Panc1 (cell line): ENCODE measurements around the gene GALNT15. TPM values are rescaled to one million over a fixed set of nuclear protein-coding genes. Genes with fewer than 3 reads are reported as not detected.

ENCODE experiments used
- ATAC-seq: fragments of 200-7000 bp; cut with Tn5 transposase; 2 replicates; pipeline ENCODE4 v1.9.1; 2020; ENCODE audit warnings: mild to moderate bottlenecking, moderate library complexity
- BruUV-seq: library from RNA; stranded (reverse); fragments of 400-500 nt; replicated peaks from 2 replicates; lab custom pipeline; 2021; lab: Mats Ljungman, UMichigan
- CTCF ChIA-PET: fragments of 300-600 bp; sonication (Branson Sonifier 250); formaldehyde crosslinking; loops from one replicate; lab custom pipeline; 2022; ENCODE audit warnings: antibody characterized with exemption; lab: Charles Lee
- POLR2A ChIA-PET: fragments of 300-600 bp; sonication (Branson Sonifier 250); formaldehyde crosslinking; loops from one replicate; lab custom pipeline; 2022; ENCODE audit warnings: antibody characterized with exemption; lab: Charles Lee
- DNase-seq: peaks from one replicate; pipeline ENCODE4 v3.0.0-alpha.2; 2010; ENCODE audit warnings: low read depth, low spot score
- H3K27ac ChIP-seq: 2 replicates; pipeline ENCODE4 v1.5.1; 2011; ENCODE audit warnings: mild to moderate bottlenecking, low read length, inconsistent platforms
- H3K27me3 ChIP-seq: fragments of 200-500 bp; sonication (Bioruptor generic); 2 replicates; pipeline ENCODE4 v1.6.0; 2014; ENCODE audit warnings: low read length, inconsistent platforms; ENCODE audit not compliant: control insufficient read depth, insufficient read depth
- H3K36me3 ChIP-seq: fragments of 200-500 bp; sonication (Bioruptor generic); 2 replicates; pipeline ENCODE4 v1.5.1; 2014; ENCODE audit warnings: inconsistent platforms, mild to moderate bottlenecking, low read length, moderate library complexity; ENCODE audit not compliant: control insufficient read depth, insufficient read depth
- H3K4me1 ChIP-seq: 2 replicates; pipeline ENCODE4 v1.5.1; 2011; ENCODE audit warnings: inconsistent platforms, mild to moderate bottlenecking, low read length, moderate library complexity; ENCODE audit not compliant: control insufficient read depth, insufficient read depth
- H3K4me3 ChIP-seq, 2 experiments: 2 replicates each; pipeline ENCODE4 v1.5.1; 2011 to 2012; ENCODE audit warnings: low read depth in 2 of 2, low read length in 2 of 2, mild to moderate bottlenecking in 2 of 2, inconsistent platforms in 1 of 2, moderate library complexity in 1 of 2
- H3K9me3 ChIP-seq: fragments of 200-500 bp; sonication (Bioruptor generic); 2 replicates; pipeline ENCODE4 v1.5.1; 2014; ENCODE audit warnings: low read depth, mild to moderate bottlenecking, inconsistent platforms, low read length, moderate library complexity; ENCODE audit not compliant: control insufficient read depth, insufficient read depth
- POLR2AphosphoS5 ChIP-seq: IDR thresholded peaks from 2 replicates; pipeline ENCODE4 v1.6.1; 2012; ENCODE audit warnings: mild to moderate bottlenecking, low read depth, low read length, moderate library complexity
- SIN3A ChIP-seq: IDR thresholded peaks from 2 replicates; pipeline ENCODE4 v1.6.1; 2012; ENCODE audit warnings: low read depth, mild to moderate bottlenecking, low read length, moderate library complexity, borderline replicate concordance; ENCODE audit not compliant: insufficient read depth
- TCF7L2 ChIP-seq: IDR thresholded peaks from 2 replicates; pipeline ENCODE4 v1.6.1; 2011; ENCODE audit warnings: mild to moderate bottlenecking, low read depth, low read length, inconsistent platforms
- in situ Hi-C: cut with HindIII; loops from 2 replicates; pipeline ENCODE4 v1.10.0; 2016; ENCODE audit warnings: low sequenced_read_pairs, low pct_unique_long_range_greater_than_20kb
- intact Hi-C: fragments of 100-400 bp; cut with micrococcal nuclease; formaldehyde crosslinking; loops from one replicate; pipeline ENCODE4 v1.10.0; 2022; ENCODE audit not compliant: unreplicated experiment
- total RNA-seq: library from RNA; stranded (reverse); gene quantifications from one replicate; pipeline ENCODE4 v1.2.1, GENCODE V29; 2021; ENCODE audit not compliant: unreplicated experiment
- TF ChIP-seq, protein P1 (sequence below): fragments of 450-650 bp; IDR thresholded peaks from 2 replicates; pipeline ENCODE4 v1.5.1; 2017; ENCODE audit warnings: mild to moderate bottlenecking
- TF ChIP-seq, protein P2 (sequence below), 2 experiments: IDR thresholded peaks; 2 replicates each; pipeline ENCODE4 v1.6.1; 2011 to 2012; ENCODE audit warnings: low read depth in 2 of 2, control low read depth in 1 of 2, low read length in 1 of 2, mild to moderate bottlenecking in 1 of 2, moderate library complexity in 1 of 2; ENCODE audit not compliant: insufficient read depth in 1 of 2

The GALNT15 gene
- total RNA-seq, 1 experiment from 2014 or later: 0.10 TPM

DNA sequence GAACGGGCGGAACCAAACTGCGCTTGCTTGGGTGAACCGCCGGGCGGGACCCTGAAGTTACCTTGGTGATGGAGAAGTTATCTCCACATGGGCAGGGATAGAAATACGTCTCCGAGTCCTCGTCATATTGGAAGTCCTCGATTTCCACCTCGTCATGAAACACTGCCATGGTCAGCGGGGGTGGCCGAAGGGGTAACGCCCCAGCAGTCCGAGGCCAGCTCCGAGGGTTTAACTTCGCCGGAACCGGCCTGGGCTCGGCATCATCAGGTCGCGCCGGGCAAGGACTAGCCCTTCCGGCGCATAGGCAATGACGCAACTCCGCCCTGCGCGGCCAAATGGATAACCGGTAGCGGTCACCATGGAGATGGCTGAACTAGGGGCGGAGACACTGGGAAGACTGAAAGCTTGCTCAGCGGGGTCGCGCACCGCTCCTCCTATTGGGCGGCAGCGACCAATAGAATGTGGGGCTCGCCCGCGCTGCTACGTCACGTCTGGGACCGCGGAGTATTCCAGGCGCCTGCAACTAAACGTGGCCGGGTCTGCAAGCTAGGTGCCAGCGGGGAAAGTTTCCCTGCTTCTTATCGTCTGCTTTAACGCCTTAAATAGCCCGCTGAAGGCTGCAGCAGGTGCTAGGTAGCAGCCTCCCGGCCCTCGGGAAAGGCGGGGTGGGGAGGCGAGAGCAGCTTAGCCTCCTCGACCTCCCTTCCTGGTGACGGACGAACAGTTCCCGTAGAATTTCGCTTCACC is 90.4 kb downstream of the GALNT15 start, which contains the start of the genes DPH3 and OXNAD1:
DPH3 (minus strand) TSS at position 236 of the 747 bp plus-strand sequence; CDS start at position 169, 67 bp downstream.
OXNAD1 (plus strand) TSS at position 505 of the 747 bp plus-strand sequence. CDS start 5,741 bp downstream, outside the sequence.
- H3K27me3 ChIP-seq: no peaks in the 10 kb centered on the region
- BruUV-seq: no TSS peak
- peaks cover 9% of the 10 kb centered on the region; the same call in 1 of the 2 replicates for H3K4me1 ChIP-seq
- H3K27ac ChIP-seq: peak within 1 kb of the TSS; percentile 90
- ATAC-seq (peak; percentile 100), DNase-seq (peak; percentile 95)
- CTCF ChIA-PET: interaction anchor here (0.6 kb wide), 1 partner anchor 1019 kb away, joined by 4 read pairs; no protein-coding TSS in a partner anchor
- POLR2A ChIA-PET: interaction anchor here (0.5 to 0.8 kb wide), 5 partner anchors 17 to 206 kb away, joined by 3 to 12 read pairs (median 3); no protein-coding TSS in a partner anchor
- TF ChIP-seq POLR2AphosphoS5 (peak; percentile 74), TCF7L2 (no peak), SIN3A (peak; percentile 64; the same call in 1 of the 2 replicates)
- TF ChIP-seq, protein P1, sequence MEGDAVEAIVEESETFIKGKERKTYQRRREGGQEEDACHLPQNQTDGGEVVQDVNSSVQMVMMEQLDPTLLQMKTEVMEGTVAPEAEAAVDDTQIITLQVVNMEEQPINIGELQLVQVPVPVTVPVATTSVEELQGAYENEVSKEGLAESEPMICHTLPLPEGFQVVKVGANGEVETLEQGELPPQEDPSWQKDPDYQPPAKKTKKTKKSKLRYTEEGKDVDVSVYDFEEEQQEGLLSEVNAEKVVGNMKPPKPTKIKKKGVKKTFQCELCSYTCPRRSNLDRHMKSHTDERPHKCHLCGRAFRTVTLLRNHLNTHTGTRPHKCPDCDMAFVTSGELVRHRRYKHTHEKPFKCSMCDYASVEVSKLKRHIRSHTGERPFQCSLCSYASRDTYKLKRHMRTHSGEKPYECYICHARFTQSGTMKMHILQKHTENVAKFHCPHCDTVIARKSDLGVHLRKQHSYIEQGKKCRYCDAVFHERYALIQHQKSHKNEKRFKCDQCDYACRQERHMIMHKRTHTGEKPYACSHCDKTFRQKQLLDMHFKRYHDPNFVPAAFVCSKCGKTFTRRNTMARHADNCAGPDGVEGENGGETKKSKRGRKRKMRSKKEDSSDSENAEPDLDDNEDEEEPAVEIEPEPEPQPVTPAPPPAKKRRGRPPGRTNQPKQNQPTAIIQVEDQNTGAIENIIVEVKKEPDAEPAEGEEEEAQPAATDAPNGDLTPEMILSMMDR: no peak
- TF ChIP-seq, protein P2, sequence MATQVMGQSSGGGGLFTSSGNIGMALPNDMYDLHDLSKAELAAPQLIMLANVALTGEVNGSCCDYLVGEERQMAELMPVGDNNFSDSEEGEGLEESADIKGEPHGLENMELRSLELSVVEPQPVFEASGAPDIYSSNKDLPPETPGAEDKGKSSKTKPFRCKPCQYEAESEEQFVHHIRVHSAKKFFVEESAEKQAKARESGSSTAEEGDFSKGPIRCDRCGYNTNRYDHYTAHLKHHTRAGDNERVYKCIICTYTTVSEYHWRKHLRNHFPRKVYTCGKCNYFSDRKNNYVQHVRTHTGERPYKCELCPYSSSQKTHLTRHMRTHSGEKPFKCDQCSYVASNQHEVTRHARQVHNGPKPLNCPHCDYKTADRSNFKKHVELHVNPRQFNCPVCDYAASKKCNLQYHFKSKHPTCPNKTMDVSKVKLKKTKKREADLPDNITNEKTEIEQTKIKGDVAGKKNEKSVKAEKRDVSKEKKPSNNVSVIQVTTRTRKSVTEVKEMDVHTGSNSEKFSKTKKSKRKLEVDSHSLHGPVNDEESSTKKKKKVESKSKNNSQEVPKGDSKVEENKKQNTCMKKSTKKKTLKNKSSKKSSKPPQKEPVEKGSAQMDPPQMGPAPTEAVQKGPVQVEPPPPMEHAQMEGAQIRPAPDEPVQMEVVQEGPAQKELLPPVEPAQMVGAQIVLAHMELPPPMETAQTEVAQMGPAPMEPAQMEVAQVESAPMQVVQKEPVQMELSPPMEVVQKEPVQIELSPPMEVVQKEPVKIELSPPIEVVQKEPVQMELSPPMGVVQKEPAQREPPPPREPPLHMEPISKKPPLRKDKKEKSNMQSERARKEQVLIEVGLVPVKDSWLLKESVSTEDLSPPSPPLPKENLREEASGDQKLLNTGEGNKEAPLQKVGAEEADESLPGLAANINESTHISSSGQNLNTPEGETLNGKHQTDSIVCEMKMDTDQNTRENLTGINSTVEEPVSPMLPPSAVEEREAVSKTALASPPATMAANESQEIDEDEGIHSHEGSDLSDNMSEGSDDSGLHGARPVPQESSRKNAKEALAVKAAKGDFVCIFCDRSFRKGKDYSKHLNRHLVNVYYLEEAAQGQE (IDR thresholded peaks at IDR 0.05; ENCODE audit: insufficient read depth in 1 of 2, low read depth in 2 of 2, low read length in 1 of 2): no peak
- in situ Hi-C loops: no loop called here
- peak within 1 kb of the TSS; percentile 99 for H3K4me3 ChIP-seq
- intact Hi-C loops: loop anchor here (5.0 kb wide), 1 partner anchor 287 kb away; no protein-coding TSS in a partner anchor
- H3K36me3 ChIP-seq: peaks cover 13% of the 10 kb centered on the region
- no peaks in the 10 kb centered on the region for H3K9me3 ChIP-seq

DNA sequence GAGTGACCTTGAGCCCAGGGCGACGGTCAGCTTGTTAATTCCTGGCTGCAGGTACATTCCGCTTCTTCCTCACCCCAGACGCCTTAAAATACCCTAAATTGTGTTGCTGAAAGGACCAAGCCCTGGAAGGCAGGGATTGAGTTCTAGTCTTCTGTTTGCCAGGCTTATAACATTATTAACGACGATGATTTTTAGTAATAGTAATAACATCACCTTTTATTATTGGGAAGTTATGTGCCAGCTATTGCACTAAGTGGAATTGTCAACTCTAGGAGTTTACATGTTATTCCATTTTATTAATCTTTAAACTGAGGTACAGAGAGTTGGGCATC is 90.9 kb downstream of the GALNT15 start:
- peaks cover 9% of the 10 kb centered on the region; the same call in 1 of the 2 replicates for H3K4me1 ChIP-seq
- H3K36me3 ChIP-seq: peaks cover 10% of the 10 kb centered on the region; the same call in 1 of the 2 replicates
- intact Hi-C loops (loop anchor here (5.0 kb wide), 1 partner anchor 287 kb away; no protein-coding TSS in a partner anchor), in situ Hi-C loops (no loop called here)
- TF ChIP-seq TCF7L2: no peak
- TF ChIP-seq POLR2AphosphoS5: no peak
- TF ChIP-seq SIN3A: no peak
- TF ChIP-seq, protein P2 (IDR thresholded peaks at IDR 0.05; ENCODE audit: insufficient read depth in 1 of 2, low read depth in 2 of 2, low read length in 1 of 2): no peak
- TF ChIP-seq, protein P1: no peak
- TSS peak; percentile 93 for BruUV-seq
- peak overlapping the region; percentile 89 for H3K27ac ChIP-seq
- ATAC-seq: no peak
- H3K9me3 ChIP-seq: no peaks in the 10 kb centered on the region
- no peaks in the 10 kb centered on the region for H3K27me3 ChIP-seq
- no peak for DNase-seq
- H3K4me3 ChIP-seq: peak overlapping the region; percentile 99
- POLR2A ChIA-PET: interaction anchor here (0.7 kb wide), 1 partner anchor 25 kb away, joined by 3 read pairs; no protein-coding TSS in a partner anchor
- CTCF ChIA-PET: interaction anchor here (0.6 kb wide), 1 partner anchor 1018 kb away, joined by 4 read pairs; no protein-coding TSS in a partner anchor
